Type B pancreatic cell (in vitro differentiated cells): ENCODE data around the gene LRMDA. TPM values are rescaled to one million over a fixed set of nuclear protein-coding genes. Genes with fewer than 3 reads are reported as not detected.

Experiments used
- DNase-seq: peaks from one replicate; pipeline ENCODE4 v3.0.0; 2021; ENCODE audit warnings: mixed read lengths; ENCODE audit not compliant: unreplicated experiment; ENCODE audit errors: extremely low spot score
- H3K27ac Mint-ChIP-seq: 2 replicates; pipeline ENCODE4 v1.8.0; 2021; ENCODE audit warnings: mild to moderate bottlenecking, mixed read lengths
- H3K27me3 Mint-ChIP-seq: 2 replicates; pipeline ENCODE4 v1.8.0; 2021; ENCODE audit warnings: mixed read lengths
- H3K36me3 Mint-ChIP-seq: 2 replicates; pipeline ENCODE4 v1.8.0; 2021; ENCODE audit warnings: mixed read lengths
- H3K4me1 Mint-ChIP-seq: one replicate; pipeline ENCODE4 v1.8.0; 2021; ENCODE audit warnings: mixed read lengths; ENCODE audit not compliant: unreplicated experiment
- H3K4me3 Mint-ChIP-seq: 2 replicates; pipeline ENCODE4 v1.8.0; 2021; ENCODE audit warnings: mild to moderate bottlenecking, mixed read lengths
- H3K9me3 Mint-ChIP-seq: 2 replicates; pipeline ENCODE4 v1.8.0; 2021; ENCODE audit warnings: mixed read lengths
- total RNA-seq: library from RNA; stranded (reverse); gene quantifications from 2 replicates; pipeline ENCODE4 v1.2.1, GENCODE V29; 2021; ENCODE audit warnings: low replicate concordance
- TF ChIP-seq, protein P1 (sequence below): fragments of 200-600 bp; sonication (generic); conservative IDR thresholded peaks from 2 replicates; pipeline ENCODE4 v1.5.0; 2021; ENCODE audit warnings: antibody characterized with exemption, mild to moderate bottlenecking

The LRMDA gene
- total RNA-seq, 1 donor from 2014 or later = 2.0 TPM

GRCh38 chr10:75959209-75959608 lies 527.8 kb downstream of the LRMDA start:
- TF ChIP-seq, protein P1, sequence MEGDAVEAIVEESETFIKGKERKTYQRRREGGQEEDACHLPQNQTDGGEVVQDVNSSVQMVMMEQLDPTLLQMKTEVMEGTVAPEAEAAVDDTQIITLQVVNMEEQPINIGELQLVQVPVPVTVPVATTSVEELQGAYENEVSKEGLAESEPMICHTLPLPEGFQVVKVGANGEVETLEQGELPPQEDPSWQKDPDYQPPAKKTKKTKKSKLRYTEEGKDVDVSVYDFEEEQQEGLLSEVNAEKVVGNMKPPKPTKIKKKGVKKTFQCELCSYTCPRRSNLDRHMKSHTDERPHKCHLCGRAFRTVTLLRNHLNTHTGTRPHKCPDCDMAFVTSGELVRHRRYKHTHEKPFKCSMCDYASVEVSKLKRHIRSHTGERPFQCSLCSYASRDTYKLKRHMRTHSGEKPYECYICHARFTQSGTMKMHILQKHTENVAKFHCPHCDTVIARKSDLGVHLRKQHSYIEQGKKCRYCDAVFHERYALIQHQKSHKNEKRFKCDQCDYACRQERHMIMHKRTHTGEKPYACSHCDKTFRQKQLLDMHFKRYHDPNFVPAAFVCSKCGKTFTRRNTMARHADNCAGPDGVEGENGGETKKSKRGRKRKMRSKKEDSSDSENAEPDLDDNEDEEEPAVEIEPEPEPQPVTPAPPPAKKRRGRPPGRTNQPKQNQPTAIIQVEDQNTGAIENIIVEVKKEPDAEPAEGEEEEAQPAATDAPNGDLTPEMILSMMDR = no peak
- H3K27me3 Mint-ChIP-seq = peaks cover 46% of the 10 kb centered on the region
- peaks cover 4% of the 10 kb centered on the region for H3K9me3 Mint-ChIP-seq
- H3K36me3 Mint-ChIP-seq = no peaks in the 10 kb centered on the region
- no peak overlapping the region for H3K4me3 Mint-ChIP-seq
- no peak overlapping the region for H3K27ac Mint-ChIP-seq
- H3K4me1 Mint-ChIP-seq = peaks cover 33% of the 10 kb centered on the region
- no peak for DNase-seq

DNA sequence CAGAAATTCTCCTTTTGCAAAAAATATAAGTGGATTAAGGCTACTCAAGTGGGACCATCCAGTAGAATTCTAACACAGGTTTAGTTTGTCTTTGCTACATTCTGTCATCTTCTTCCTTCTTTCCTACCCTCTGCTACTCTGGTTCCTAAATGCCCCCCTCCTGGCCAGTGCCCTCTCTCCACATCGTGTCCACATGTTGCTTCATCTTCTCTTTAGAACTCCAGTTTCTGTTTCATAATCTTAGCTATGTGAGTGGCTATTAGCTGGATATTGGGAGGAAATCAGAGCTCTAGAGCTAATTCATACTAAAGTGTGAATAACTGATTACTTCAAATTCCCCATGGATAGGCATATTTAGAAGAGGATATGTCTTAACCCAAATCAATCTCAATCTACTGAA lies 528.5 kb downstream of the LRMDA start:
- Mint-ChIP-seq H3K36me3 (no peaks in the 10 kb centered on the region), H3K27ac (no peak overlapping the region)

DNA sequence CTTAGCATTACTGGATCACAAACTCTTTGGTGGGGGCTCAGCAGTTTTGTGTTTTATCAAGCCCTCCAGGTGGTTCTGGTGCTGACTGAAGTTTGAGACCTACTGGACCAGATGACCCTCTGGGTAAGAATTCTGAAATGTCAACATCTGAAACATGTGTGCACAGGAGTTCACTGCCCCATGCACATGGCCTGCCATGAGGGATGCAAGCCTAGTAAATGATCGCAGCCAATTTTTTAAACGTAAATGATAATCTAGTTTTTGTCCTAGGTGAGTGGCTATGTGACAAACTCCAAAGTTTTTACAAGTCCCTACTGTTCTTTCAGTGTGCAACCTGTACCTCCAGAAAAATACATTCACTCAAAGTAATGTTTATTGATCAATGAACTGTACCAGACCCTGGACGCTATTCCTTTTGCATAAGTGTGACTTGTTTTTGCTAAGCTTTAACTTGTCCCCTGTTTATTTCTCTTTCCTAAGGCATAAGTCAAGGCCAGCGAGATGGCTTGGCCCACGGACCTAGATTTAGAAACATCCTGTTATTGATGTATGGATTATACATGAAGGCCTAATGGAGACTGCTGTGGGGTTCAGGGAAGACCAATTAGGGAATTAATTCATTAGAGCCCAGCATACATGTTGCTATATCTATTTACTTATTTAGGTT lies 531.1 kb downstream of the LRMDA start:
- no peak for DNase-seq
- H3K9me3 Mint-ChIP-seq = peaks cover 4% of the 10 kb centered on the region
- peaks cover 36% of the 10 kb centered on the region for H3K4me1 Mint-ChIP-seq
- H3K27ac Mint-ChIP-seq = no peak overlapping the region
- no peak overlapping the region for H3K4me3 Mint-ChIP-seq
- H3K27me3 Mint-ChIP-seq = peaks cover 56% of the 10 kb centered on the region
- no peaks in the 10 kb centered on the region for H3K36me3 Mint-ChIP-seq
- TF ChIP-seq, protein P1 = no peak

More for the DNA sequence above, 528.5 kb downstream of the LRMDA start:
- no peak overlapping the region for H3K4me3 Mint-ChIP-seq
- TF ChIP-seq, protein P1 = no peak
- H3K27me3 Mint-ChIP-seq = peaks cover 46% of the 10 kb centered on the region
- H3K4me1 Mint-ChIP-seq = peaks cover 33% of the 10 kb centered on the region
- no peak for DNase-seq
- H3K9me3 Mint-ChIP-seq = peaks cover 4% of the 10 kb centered on the region

DNA sequence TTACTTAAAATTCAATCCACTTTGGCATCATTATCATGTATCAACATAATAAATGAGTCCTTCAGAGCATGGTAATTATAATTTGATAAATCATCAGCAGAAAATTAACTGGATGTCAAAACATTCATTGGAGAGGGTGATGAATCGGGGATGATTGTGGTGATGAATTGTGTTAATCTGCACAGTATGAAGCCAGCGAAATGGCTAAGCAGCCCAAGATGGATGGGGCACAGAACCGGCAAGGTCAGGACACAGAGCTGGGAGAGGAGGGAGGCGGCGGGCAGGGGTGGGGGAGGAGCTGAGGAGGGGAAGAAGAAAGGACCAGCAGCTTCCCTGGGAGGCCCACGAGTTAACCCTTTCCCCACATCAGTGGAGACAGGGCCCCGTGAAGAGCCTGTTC lies 536.1 kb downstream of the LRMDA start:
- peak overlapping the region; percentile 2 for H3K4me3 Mint-ChIP-seq
- peak; percentile 78 for DNase-seq
- peaks cover 59% of the 10 kb centered on the region for H3K27me3 Mint-ChIP-seq
- no peaks in the 10 kb centered on the region for H3K9me3 Mint-ChIP-seq
- TF ChIP-seq, protein P1 = no peak
- peaks cover 47% of the 10 kb centered on the region for H3K4me1 Mint-ChIP-seq
- peak overlapping the region; percentile 2 for H3K27ac Mint-ChIP-seq
- H3K36me3 Mint-ChIP-seq = no peaks in the 10 kb centered on the region

DNA sequence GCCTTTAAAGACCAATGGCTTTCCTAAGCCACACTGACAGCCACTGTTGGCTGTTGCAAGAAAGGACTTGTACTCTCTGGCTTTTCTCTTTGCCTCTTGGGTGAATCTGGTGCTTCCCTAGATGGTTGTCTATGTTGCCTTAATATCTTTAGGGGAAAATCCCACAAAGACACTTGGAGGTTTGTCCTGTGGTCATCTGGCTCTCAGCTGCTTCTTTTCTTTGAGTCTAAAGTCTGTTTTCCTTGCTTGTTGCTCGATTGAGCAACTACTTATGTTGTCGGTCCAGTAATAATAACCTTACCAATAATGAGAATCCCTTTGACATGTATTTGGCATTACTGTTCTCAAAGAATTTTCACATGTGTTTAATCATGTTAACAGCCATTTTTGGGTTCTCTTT lies 537.6 kb downstream of the LRMDA start:
- Mint-ChIP-seq H3K9me3 (no peaks in the 10 kb centered on the region), H3K27me3 (peaks cover 48% of the 10 kb centered on the region), H3K4me1 (peaks cover 50% of the 10 kb centered on the region), H3K36me3 (no peaks in the 10 kb centered on the region), H3K4me3 (no peak overlapping the region), H3K27ac (no peak overlapping the region)
- DNase-seq = no peak
- TF ChIP-seq, protein P1 = no peak
